Smooth muscle cell (in vitro differentiated cells): Measurements from ENCODE around the gene GPC5. TPM values are rescaled to one million over a fixed set of nuclear protein-coding genes. Genes with fewer than 3 reads are reported as not detected.
"Not testable (repeated sequence)": the region's sequence is repeated elsewhere in the genome, so short reads cannot be mapped to it uniquely, and the experiment has no call there.

Source experiments
- DNase-seq: peaks from one replicate; lab custom pipeline; 2025; ENCODE audit not compliant: unreplicated experiment; lab: John Stamatoyannopoulos, UW
- H2AFZ ChIP-seq: fragments of 200-600 bp; sonication (generic); 2 replicates; pipeline ENCODE4 v1.6.0; 2016; ENCODE audit warnings: antibody characterized with exemption, low read depth, mild to moderate bottlenecking
- H3F3A ChIP-seq: fragments of 200-600 bp; sonication (generic); 2 replicates; pipeline ENCODE4 v1.6.0; 2017; ENCODE audit warnings: antibody characterized with exemption, low read depth
- H3K27ac ChIP-seq: fragments of 200-600 bp; sonication (generic); 2 replicates; pipeline ENCODE4 v1.5.1; 2016; ENCODE audit warnings: low read depth, mild to moderate bottlenecking
- H3K27me3 ChIP-seq: fragments of 200-600 bp; sonication (generic); 2 replicates; pipeline ENCODE4 v1.6.1; 2016; ENCODE audit warnings: low read depth, mild to moderate bottlenecking
- H3K36me3 ChIP-seq: fragments of 200-600 bp; sonication (generic); 2 replicates; pipeline ENCODE4 v1.5.1; 2016; ENCODE audit warnings: low read depth
- H3K4me1 ChIP-seq: fragments of 200-600 bp; sonication (generic); 2 replicates; pipeline ENCODE4 v1.5.1; 2016; ENCODE audit warnings: low read depth
- H3K4me2 ChIP-seq: fragments of 200-600 bp; sonication (generic); 2 replicates; pipeline ENCODE4 v1.6.0; 2016; ENCODE audit warnings: mild to moderate bottlenecking
- H3K4me3 ChIP-seq: fragments of 200-600 bp; sonication (generic); 2 replicates; pipeline ENCODE4 v1.5.1; 2016; ENCODE audit warnings: mild to moderate bottlenecking
- H3K79me2 ChIP-seq: fragments of 200-600 bp; sonication (generic); 2 replicates; pipeline ENCODE4 v1.6.0; 2016; ENCODE audit warnings: low read depth, mild to moderate bottlenecking
- H3K9ac ChIP-seq: fragments of 200-600 bp; sonication (generic); 2 replicates; pipeline ENCODE4 v1.6.0; 2016; ENCODE audit warnings: low read depth
- H3K9me3 ChIP-seq: fragments of 200-600 bp; sonication (generic); replicated peaks from 2 replicates; pipeline ENCODE4 v1.5.1; 2016; ENCODE audit warnings: low read depth
- H4K20me1 ChIP-seq: fragments of 200-600 bp; sonication (generic); 2 replicates; pipeline ENCODE4 v1.6.0; 2016; ENCODE audit warnings: low read depth
- CTCF ChIP-seq: fragments of 200-600 bp; sonication (generic); IDR thresholded peaks from 2 replicates; pipeline ENCODE4 v1.5.1; 2017; ENCODE audit warnings: borderline replicate concordance, mild to moderate bottlenecking, antibody characterized with exemption; ENCODE audit not compliant: insufficient read depth, poor library complexity, severe bottlenecking
- WGBS: methylation state at CpG from one replicate; pipeline ENCODE4 v1.1.7; 2016; ENCODE audit warnings: low lambda C conversion rate; 5-methylcytosine and 5-hydroxymethylcytosine counted together
- polyA plus RNA-seq: library from polyadenylated mRNA; unstranded; fragments of >200 nt; fragmentation: Nextera tagmentation; extraction: Ambion mirVana; gene quantifications from 2 replicates; pipeline ENCODE4 v1.2.1, GENCODE V29; 2016
- total RNA-seq: library from RNA; depleted of rRNA; stranded (reverse); fragments of >200 nt; gene quantifications from 2 replicates; pipeline ENCODE4 v1.2.3, GENCODE V29; 2014

GPC5 gene
- total and polyA plus RNA-seq, 2 experiments from 2014 or later = 0.99 to 1.0 TPM

- no peak for TF ChIP-seq CTCF
- Histone ChIP-seq H3K4me2 (no peak overlapping the region), H3K9ac (no peak overlapping the region), H2AFZ (no peak overlapping the region), H3K27ac (no peak overlapping the region), H4K20me1 (no peaks in the 10 kb centered on the region), H3K27me3 (no peaks in the 10 kb centered on the region), H3K36me3 (no peaks in the 10 kb centered on the region), H3K79me2 (no peaks in the 10 kb centered on the region), H3K9me3 (no peaks in the 10 kb centered on the region), H3K4me3 (no peak overlapping the region), H3K4me1 (no peaks in the 10 kb centered on the region), H3F3A (no peaks in the 10 kb centered on the region)
- DNase-seq = no peak
- WGBS = 58% methylated on average over 6 of the region's 6 CpGs
Observed at GRCh38 chr13:91417660-91418325, 19.4 kb downstream of the GPC5 start.

- no peaks in the 10 kb centered on the region for H3K36me3 ChIP-seq
- no peaks in the 10 kb centered on the region for H3K27me3 ChIP-seq
- H3K4me2 ChIP-seq = no peak overlapping the region
- no peaks in the 10 kb centered on the region for H4K20me1 ChIP-seq
- no peak overlapping the region for H2AFZ ChIP-seq
- H3K4me1 ChIP-seq = no peaks in the 10 kb centered on the region
- no peaks in the 10 kb centered on the region for H3F3A ChIP-seq
- no peaks in the 10 kb centered on the region for H3K9me3 ChIP-seq
- H3K9ac ChIP-seq = no peak overlapping the region
- no peak overlapping the region for H3K27ac ChIP-seq
- no peaks in the 10 kb centered on the region for H3K79me2 ChIP-seq
- TF ChIP-seq CTCF = no peak
- H3K4me3 ChIP-seq = no peak overlapping the region
- WGBS = 86% methylated on average over 2 of the region's 2 CpGs
- no peak for DNase-seq
Observed at GRCh38 chr13:91426913-91427312, 28.5 kb downstream of the GPC5 start.

GRCh38 chr13:91438674-91439073, 40.3 kb downstream of the GPC5 start:
- H4K20me1 ChIP-seq, H2AFZ ChIP-seq, H3K9ac ChIP-seq, DNase-seq, H3K4me2 ChIP-seq, H3F3A ChIP-seq, H3K4me3 ChIP-seq, H3K27me3 ChIP-seq, H3K36me3 ChIP-seq, H3K79me2 ChIP-seq, H3K27ac ChIP-seq, H3K9me3 ChIP-seq, H3K4me1 ChIP-seq: not testable (repeated sequence)
- WGBS = 87% methylated on average over 15 of the region's 15 CpGs

GRCh38 chr13:91450913-91451312, 52.5 kb downstream of the GPC5 start:
- Histone ChIP-seq H3K4me3 (no peak overlapping the region), H3K9ac (no peak overlapping the region), H3K79me2 (no peaks in the 10 kb centered on the region), H4K20me1 (no peaks in the 10 kb centered on the region), H3K36me3 (no peaks in the 10 kb centered on the region), H3K9me3 (no peaks in the 10 kb centered on the region), H2AFZ (no peak overlapping the region), H3F3A (no peaks in the 10 kb centered on the region), H3K4me2 (no peak overlapping the region), H3K4me1 (no peaks in the 10 kb centered on the region), H3K27me3 (peaks cover 8% of the 10 kb centered on the region), H3K27ac (no peak overlapping the region)
- WGBS = 86% methylated on average over 2 of the region's 2 CpGs
- no peak for DNase-seq
- no peak for TF ChIP-seq CTCF
